Upper lobe of right lung (tissue), 1 donor: ENCODE measurements around the gene OR4X2. TPM values are rescaled to one million over a fixed set of nuclear protein-coding genes. Genes with fewer than 3 reads are reported as not detected.

ENCODE experiments used
- ATAC-seq: fragments of 200-7000 bp; cut with Tn5 transposase; one replicate; pipeline ENCODE4 v1.9.1; 2020; ENCODE audit warnings: mild to moderate bottlenecking, moderate library complexity
- DNase-seq: peaks from one replicate; pipeline ENCODE4 v3.0.0-alpha.2; 2020
- H3K27ac ChIP-seq: fragments of 200-600 bp; one replicate; pipeline ENCODE4 v1.8.0; 2022
- H3K27me3 ChIP-seq: fragments of 200-600 bp; one replicate; pipeline ENCODE4 v1.8.0; 2022; ENCODE audit warnings: mild to moderate bottlenecking
- H3K36me3 ChIP-seq: fragments of 200-600 bp; one replicate; pipeline ENCODE4 v1.8.0; 2022
- H3K4me1 ChIP-seq: fragments of 200-600 bp; one replicate; pipeline ENCODE4 v1.8.0; 2022
- H3K4me3 ChIP-seq: fragments of 200-600 bp; one replicate; pipeline ENCODE4 v1.8.0; 2022; ENCODE audit warnings: mild to moderate bottlenecking
- H3K9me3 ChIP-seq: fragments of 200-600 bp; one replicate; pipeline ENCODE4 v1.8.0; 2022
- CTCF ChIP-seq: fragments of 200-600 bp; IDR thresholded peaks from one replicate; pipeline ENCODE4 v1.8.0; 2022; ENCODE audit warnings: antibody characterized with exemption
- intact Hi-C: fragments of 100-400 bp; cut with DNase I; formaldehyde crosslinking; loops from one replicate; pipeline ENCODE4 v1.11.0; 2022
- total RNA-seq: library from RNA; stranded (reverse); fragmentation: NEBNext Ultra II Directional; extraction: Animal tissue kit (Norgen Biotek cat#: 25700); gene quantifications from one replicate; pipeline ENCODE4 v1.2.1, GENCODE V29; 2021
- donor health status: DM: no; HTN: yes; CAD: no; lungs with severe emphysema.

OR4X2 gene
- total RNA-seq, 1 donor from 2014 or later: not detected

- ATAC-seq: no peak
- Histone ChIP-seq H3K4me3 (no peak overlapping the region), H3K4me1 (no peaks in the 10 kb centered on the region), H3K27me3 (no peaks in the 10 kb centered on the region), H3K9me3 (no peaks in the 10 kb centered on the region), H3K27ac (no peak overlapping the region), H3K36me3 (no peaks in the 10 kb centered on the region)
- no peak for DNase-seq
- intact Hi-C loops: no loop called here
- TF ChIP-seq CTCF: no peak
Measured at GRCh38 chr11:48237727-48238126, 7.2 kb upstream of the OR4X2 start.

- no peaks in the 10 kb centered on the region for H3K4me1 ChIP-seq
- no peak for ATAC-seq
- no peaks in the 10 kb centered on the region for H3K27me3 ChIP-seq
- TF ChIP-seq CTCF: no peak
- no peak overlapping the region for H3K4me3 ChIP-seq
- H3K27ac ChIP-seq: no peak overlapping the region
- no peak for DNase-seq
- no peaks in the 10 kb centered on the region for H3K9me3 ChIP-seq
- no peaks in the 10 kb centered on the region for H3K36me3 ChIP-seq
- intact Hi-C loops: no loop called here
Measured at GRCh38 chr11:48242501-48242900, 2.4 kb upstream of the OR4X2 start.

GRCh38 chr11:48248902-48249301, 4.0 kb downstream of the OR4X2 start:
- Histone ChIP-seq H3K9me3 (peaks cover 12% of the 10 kb centered on the region), H3K4me3 (no peak overlapping the region), H3K27ac (no peak overlapping the region), H3K36me3 (no peaks in the 10 kb centered on the region), H3K27me3 (no peaks in the 10 kb centered on the region), H3K4me1 (no peaks in the 10 kb centered on the region)
- no peak for TF ChIP-seq CTCF
- intact Hi-C loops: no loop called here
- ATAC-seq (no peak), DNase-seq (no peak)

GRCh38 chr11:48261600-48261999, 16.7 kb downstream of the OR4X2 start:
- ATAC-seq: no peak
- no peak for TF ChIP-seq CTCF
- intact Hi-C loops: no loop called here

GRCh38 chr11:48263423-48263911, 18.6 kb downstream of the OR4X2 start, which contains the start of gene OR4X1:
TSS of gene OR4X1 (plus strand) at chr11:48263861. CDS start at chr11:48263861, 0 bp downstream.
- intact Hi-C loops: no loop called here
- TF ChIP-seq CTCF: no peak
- Histone ChIP-seq H3K27ac (no peak within 1 kb of the TSS), H3K4me3 (no peak within 1 kb of the TSS), H3K27me3 (no peaks in the 10 kb centered on the region), H3K4me1 (no peaks in the 10 kb centered on the region), H3K36me3 (no peaks in the 10 kb centered on the region), H3K9me3 (no peaks in the 10 kb centered on the region)
- ATAC-seq (no peak), DNase-seq (no peak)

More at GRCh38 chr11:48261600-48261999, 16.7 kb downstream of the OR4X2 start:
- DNase-seq: no peak
- no peaks in the 10 kb centered on the region for H3K9me3 ChIP-seq
- no peaks in the 10 kb centered on the region for H3K4me1 ChIP-seq
- H3K36me3 ChIP-seq: no peaks in the 10 kb centered on the region
- no peaks in the 10 kb centered on the region for H3K27me3 ChIP-seq
- no peak overlapping the region for H3K27ac ChIP-seq
- no peak overlapping the region for H3K4me3 ChIP-seq

- intact Hi-C loops: no loop called here
- ATAC-seq: no peak
- no peaks in the 10 kb centered on the region for H3K36me3 ChIP-seq
Measured at GRCh38 chr11:48270621-48271020, 25.7 kb downstream of the OR4X2 start.

More at GRCh38 chr11:48270621-48271020, 25.7 kb downstream of the OR4X2 start:
- Histone ChIP-seq H3K27me3 (no peaks in the 10 kb centered on the region), H3K27ac (no peak overlapping the region), H3K4me1 (no peaks in the 10 kb centered on the region), H3K9me3 (no peaks in the 10 kb centered on the region), H3K4me3 (no peak overlapping the region)
- no peak for TF ChIP-seq CTCF
- DNase-seq: no peak
